Stimulated activated CD4-positive, alpha-beta T cell treated with anti-CD3 and anti-CD28 coated beads, Interleukin-4, amount 100 ng/mL, for 1 hour (primary cell): ENCODE results near the gene PCDHB3.
A peak's percentile ranks its signal among the peaks of the same experiment; 100 is the strongest.
"Not testable (repeated sequence)": the region's sequence is repeated elsewhere in the genome, so short reads cannot be mapped to it uniquely, and the experiment has no call there.

Experiments
- DNase-seq: peaks from one replicate; pipeline ENCODE4 v3.0.0-alpha.2; 2020

Gene PCDHB3

DNA sequence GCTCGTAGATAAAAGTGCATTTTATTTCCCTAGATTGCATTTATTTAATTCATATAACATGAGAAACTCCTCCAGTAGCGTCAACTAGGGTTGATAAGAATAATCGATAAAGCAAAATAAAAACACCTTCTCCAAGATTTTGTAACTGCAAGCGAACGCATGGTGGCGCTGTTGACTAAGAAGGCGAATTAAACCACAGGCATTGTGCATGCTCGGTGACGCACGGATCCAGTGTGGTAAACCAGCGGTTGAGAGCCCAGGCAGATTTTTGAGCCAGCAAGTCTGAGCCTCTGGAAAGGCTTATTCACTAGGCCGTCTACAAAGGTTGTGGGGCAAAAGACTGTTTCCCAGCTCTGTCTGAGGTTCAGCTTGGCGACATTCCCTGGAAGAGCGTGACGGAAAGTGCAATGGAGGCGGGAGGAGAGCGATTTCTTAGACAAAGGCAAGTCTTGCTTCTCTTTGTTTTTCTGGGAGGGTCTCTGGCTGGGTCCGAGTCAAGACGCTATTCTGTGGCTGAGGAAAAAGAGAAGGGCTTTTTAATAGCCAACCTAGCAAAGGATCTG is at the start of gene PCDHB3:
TSS of gene PCDHB3 (plus strand) at position 231 of the 563 bp plus-strand sequence. CDS start at position 408, 177 bp downstream.
- DNase-seq, result peak; percentile 16

DNA sequence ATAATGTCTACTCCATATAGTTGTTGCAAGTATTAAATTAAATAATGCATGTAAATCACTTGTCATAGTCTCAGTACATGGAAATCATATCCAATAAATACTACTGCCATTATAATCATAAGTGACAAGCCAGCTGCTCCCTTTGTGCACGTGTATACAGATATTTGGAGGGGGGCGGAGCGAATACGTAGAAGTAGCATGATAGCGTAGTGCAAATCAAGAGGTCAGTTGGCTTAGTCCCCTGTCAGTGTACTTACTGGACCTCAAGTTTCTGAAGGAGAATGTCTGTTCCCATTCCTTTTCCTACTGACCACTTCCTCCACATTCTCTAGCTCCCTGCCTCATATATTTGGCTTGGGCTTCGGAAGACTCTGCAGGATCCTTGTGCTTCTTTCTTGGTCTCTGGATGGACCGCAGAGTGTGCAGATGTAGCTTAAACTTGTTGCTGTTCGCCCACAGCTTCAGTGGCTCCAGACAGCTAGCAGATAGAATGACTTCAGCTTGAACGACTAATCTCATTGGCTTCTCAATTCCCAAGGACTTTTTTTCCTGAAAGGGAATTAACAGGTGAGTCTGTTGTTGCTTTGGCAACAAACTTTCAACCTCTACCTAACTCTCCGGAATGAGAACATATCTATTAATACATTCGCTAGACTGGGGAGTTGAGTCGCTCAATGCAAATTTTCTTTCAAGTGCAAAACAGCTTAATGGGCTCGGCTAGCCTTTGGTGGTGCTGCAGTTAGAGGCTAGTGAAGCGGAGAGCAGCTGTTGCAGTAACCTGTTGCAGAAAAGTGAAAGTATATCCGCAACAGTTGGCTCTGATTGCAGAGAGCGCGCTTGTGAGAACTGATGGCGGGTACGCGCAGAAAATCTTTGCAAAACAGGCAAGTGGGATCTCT is 49.4 kb upstream of the PCDHB3 start, which contains the start of gene PCDHB1:
TSS of gene PCDHB1 (plus strand) at position 753 of the 899 bp plus-strand sequence. CDS start at position 850, 97 bp downstream.
- no peak for DNase-seq

DNA sequence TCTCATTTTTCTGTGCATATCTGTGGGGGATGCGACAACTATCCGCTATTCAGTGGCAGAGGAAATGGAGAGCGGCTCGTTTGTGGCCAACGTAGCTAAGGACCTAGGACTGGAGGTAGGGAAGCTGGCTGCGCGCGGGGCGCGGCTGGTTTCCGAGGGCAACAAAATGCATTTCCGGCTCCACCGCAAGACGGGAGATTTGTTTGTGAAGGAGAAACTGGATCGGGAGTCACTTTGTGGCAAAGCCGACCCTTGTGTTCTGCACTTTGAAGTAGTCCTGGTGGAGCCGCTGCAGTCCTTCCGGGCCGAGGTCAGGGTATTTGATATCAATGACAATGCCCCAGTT is 48.8 kb upstream of the PCDHB3 start:
- no peak for DNase-seq

DNA sequence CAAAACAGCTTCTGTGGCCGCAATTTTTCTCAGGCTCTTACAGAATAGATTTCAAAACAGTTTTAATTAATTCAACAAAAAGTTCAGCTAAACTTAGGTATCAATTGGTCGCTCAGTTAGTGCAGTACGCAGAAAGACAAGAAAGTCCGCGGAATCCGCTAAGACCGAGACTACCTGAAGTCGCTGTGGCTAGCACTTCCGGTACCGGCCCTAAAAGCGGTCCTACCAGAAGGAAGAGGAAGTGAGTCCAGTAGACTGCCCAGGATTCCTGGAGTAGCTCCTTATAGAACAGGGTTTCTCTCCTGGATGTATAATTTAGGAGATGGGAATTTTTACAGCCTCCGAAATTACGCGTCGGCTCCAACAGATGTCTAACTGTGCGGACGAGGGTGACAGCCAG is 22.4 kb upstream of the PCDHB3 start:
- DNase-seq, result no peak

DNA sequence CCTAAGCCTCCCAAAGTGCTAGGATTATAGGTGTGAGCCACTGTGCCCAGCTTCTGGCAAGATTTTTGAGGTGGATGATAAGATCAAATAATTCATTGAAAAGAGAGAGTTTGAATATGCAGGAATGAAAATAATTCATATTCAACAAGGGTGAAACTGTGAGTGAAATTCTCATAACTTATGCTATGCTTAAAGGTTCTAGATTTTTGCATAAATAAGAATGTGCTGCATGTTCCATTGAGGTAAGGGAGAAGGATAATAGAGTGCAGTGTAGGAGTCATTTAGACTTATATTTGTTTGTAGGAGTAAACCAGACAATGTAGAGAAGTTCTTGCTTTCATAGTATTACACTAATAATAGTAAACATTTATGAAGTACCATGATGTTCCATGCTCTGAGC is 18.0 kb upstream of the PCDHB3 start:
- no peak for DNase-seq

DNA sequence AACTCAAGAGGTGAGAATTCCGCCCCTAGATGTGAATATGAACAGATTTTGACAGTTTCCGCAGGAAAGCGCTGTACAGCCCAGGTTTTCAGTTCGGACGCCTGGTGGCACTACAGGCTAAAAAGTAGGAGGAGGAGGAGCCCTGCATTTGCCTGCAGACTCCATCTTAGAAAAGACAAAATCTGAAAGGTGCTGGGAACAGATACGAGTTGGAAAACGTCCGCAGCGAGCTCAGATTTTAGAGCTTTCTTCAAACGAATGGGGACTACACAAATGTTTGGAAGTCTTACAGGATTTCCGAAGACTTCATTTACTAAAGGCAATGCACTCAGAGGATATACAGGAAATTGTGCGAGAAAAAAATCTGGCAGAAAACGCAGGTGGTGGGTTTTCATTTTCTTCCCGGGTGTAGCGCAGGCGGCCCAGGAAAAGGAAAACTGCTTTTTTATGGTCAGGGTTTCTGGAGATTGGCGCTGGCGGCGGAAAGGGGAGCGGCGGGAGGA is 15.7 kb upstream of the PCDHB3 start:
- peak; percentile 26 for DNase-seq

DNA sequence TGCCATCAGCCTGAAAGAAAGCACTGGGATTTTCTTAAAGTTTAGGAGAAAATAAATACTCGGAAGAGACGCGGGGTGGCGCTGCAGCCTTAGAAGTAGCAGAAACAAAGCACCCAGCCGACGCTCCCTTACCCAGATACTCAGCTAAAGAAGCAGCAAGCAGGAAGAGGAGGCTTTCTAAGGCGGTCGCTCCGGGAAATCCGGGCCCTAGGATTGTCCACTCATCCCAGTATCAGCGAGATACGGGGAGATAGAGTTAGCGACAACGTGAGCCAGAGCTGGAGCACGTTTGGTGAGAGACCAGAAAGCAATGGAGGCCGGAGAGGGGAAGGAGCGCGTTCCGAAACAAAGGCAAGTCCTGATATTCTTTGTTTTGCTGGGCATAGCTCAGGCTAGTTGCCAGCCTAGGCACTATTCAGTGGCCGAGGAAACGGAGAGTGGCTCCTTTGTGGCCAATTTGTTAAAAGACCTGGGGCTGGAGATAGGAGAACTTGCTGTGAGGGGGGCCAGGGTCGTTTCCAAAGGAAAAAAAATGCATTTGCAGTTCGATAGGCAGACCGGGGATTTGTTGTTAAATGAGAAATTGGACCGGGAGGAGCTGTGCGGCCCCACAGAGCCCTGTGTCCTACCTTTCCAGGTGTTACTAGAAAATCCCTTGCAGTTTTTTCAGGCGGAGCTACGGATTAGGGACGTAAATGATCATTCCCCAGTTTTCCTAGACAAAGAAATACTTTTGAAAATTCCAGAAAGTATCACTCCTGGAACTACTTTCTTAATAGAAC is 5.6 kb upstream of the PCDHB3 start, which contains the start of gene PCDHB2:
TSS of gene PCDHB2 (plus strand) at position 135 of the 782 bp plus-strand sequence. CDS start at position 311, 176 bp downstream.
- DNase-seq, result no peak

DNA sequence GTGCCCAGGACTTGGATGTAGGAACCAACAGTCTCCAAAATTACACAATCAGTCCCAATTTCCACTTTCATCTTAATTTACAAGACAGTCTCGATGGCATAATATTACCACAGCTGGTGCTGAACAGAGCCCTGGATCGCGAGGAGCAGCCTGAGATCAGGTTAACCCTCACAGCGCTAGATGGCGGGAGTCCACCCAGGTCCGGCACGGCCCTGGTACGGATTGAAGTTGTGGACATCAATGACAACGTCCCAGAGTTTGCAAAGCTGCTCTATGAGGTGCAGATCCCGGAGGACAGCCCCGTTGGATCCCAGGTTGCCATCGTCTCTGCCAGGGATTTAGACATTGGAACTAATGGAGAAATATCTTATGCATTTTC is 5.0 kb upstream of the PCDHB3 start:
- no peak for DNase-seq

DNA sequence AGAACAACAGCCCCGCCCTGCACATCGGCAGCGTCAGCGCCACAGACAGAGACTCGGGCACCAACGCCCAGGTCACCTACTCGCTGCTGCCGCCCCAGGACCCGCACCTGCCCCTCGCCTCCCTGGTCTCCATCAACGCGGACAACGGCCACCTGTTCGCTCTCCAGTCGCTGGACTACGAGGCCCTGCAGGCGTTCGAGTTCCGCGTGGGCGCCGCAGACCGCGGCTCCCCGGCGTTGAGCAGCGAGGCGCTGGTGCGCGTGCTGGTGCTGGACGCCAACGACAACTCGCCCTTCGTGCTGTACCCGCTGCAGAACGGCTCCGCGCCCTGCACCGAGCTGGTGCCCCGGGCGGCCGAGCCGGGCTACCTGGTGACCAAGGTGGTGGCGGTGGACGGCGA is 4.1 kb upstream of the PCDHB3 start:
- DNase-seq, result not testable (repeated sequence)

DNA sequence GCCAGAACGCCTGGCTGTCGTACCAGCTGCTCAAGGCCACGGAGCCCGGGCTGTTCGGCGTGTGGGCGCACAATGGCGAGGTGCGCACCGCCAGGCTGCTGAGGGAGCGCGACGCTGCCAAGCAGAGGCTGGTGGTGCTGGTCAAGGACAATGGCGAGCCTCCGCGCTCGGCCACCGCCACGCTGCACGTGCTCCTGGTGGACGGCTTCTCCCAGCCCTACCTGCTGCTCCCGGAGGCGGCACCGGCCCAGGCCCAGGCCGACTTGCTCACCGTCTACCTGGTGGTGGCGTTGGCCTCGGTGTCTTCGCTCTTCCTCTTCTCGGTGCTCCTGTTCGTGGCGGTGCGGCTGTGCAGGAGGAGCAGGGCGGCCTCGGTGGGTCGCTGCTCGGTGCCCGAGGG is 3.7 kb upstream of the PCDHB3 start:
- not testable (repeated sequence) for DNase-seq

DNA sequence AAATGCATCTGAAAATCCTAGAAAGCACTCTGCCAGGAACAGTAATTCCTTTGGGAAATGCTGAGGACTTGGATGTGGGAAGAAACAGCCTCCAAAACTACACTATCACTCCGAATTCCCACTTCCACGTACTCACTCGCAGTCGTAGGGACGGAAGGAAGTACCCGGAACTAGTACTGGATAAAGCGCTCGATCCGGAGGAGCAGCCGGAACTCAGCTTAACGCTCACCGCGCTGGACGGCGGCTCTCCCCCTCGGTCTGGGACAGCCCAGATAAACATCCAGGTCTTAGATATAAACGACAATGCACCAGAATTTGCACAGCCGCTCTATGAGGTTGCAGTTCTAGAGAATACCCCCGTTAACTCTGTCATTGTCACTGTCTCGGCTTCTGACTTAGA is 786 bp downstream of the PCDHB3 start:
- DNase-seq, result no peak

DNA sequence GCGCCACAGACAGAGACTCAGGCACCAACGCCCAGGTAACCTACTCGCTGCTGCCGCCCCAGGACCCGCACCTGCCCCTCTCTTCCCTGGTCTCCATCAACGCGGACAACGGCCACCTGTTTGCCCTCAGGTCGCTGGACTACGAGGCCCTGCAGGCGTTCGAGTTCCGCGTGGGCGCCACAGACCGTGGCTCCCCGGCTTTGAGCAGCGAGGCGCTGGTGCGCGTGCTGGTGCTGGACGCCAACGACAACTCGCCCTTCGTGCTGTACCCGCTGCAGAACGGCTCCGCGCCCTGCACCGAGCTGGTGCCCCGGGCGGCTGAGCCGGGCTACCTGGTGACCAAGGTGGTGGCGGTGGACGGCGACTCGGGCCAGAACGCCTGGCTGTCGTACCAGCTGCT is 1.8 kb downstream of the PCDHB3 start:
- not testable (repeated sequence) for DNase-seq

DNA sequence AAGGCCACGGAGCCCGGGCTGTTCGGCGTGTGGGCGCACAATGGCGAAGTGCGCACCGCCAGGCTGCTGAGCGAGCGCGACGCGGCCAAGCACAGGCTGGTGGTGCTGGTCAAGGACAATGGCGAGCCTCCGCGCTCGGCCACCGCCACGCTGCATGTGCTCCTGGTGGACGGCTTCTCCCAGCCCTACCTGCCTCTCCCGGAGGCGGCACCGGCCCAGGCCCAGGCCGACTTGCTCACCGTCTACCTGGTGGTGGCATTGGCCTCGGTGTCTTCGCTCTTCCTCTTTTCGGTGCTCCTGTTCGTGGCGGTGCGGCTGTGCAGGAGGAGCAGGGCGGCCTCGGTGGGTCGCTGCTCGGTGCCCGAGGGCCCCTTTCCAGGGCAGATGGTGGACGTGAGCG is 2.2 kb downstream of the PCDHB3 start:
- not testable (repeated sequence) for DNase-seq

DNA sequence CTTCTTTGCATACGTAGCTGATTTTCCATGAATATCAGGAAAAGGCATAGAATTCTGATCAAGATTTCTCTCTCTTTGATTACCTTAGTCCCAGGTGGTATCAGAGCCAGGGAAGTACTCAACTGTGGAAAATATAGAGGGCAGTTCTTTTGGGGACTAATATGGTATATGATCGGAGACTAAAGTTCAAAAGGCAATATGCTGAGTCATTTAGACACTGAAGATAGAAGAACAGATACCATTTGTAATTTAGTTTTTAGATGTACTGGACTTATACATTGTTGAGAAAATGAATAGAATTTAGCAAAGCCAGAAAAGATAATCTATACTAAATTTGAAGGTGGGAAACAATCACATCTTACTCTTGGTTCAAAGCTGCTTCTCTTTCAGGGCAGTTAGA is 5.1 kb downstream of the PCDHB3 start:
- no peak for DNase-seq

DNA sequence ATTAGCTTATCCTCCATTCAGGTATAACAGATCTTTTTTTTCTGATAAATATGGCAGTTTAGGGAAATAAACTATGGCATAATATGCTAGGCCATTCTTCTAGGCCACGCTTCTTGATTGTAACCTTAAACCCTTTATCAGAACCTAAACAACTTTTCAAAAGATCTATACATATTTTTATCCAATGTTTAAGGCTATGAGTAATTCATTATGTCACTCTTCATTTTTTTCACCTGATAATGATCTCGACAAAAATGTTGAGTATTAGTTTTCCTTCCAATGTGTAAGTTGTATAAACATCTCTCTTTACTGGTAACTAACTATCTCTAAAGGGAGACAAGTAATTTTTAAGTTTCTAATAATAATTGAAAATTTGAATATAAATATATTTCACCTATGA is 19.0 kb downstream of the PCDHB3 start:
- DNase-seq, result no peak

DNA sequence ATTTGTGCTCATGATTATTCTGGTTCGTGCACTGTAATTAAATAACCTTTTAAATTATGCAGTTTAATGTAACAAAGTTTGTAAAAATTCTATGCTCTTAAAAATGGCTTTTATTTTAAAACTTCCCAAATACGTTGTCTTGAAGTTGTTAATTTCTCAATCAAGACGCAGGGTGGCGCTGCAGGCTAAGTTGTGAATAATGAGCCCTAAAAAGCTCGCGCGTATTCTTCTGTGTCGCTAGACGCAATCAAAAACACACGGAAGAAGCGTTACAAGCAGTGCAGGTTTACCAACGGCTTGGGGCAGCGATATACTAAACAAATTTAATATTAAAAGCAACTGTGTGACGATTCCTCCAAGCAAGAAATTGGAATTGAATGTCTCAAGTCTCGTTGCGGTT is 21.3 kb downstream of the PCDHB3 start, which contains the start of gene PCDHB4:
TSS of gene PCDHB4 (plus strand) at position 256 of the 400 bp plus-strand sequence. CDS start 181 bp downstream, outside the sequence.
- DNase-seq, result no peak

DNA sequence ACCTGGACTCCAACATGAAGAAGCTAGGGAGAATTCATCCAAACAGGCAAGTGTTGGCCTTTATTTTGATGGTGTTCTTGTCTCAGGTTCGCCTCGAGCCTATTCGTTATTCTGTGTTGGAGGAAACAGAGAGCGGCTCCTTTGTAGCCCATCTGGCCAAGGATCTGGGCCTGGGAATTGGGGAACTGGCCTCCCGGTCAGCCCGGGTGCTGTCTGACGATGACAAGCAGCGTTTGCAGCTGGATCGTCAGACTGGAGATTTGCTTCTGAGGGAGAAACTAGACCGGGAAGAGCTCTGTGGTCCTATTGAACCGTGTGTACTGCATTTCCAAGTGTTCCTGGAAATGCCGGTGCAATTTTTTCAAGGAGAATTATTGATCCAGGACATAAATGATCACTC is 21.7 kb downstream of the PCDHB3 start:
- no peak for DNase-seq

DNA sequence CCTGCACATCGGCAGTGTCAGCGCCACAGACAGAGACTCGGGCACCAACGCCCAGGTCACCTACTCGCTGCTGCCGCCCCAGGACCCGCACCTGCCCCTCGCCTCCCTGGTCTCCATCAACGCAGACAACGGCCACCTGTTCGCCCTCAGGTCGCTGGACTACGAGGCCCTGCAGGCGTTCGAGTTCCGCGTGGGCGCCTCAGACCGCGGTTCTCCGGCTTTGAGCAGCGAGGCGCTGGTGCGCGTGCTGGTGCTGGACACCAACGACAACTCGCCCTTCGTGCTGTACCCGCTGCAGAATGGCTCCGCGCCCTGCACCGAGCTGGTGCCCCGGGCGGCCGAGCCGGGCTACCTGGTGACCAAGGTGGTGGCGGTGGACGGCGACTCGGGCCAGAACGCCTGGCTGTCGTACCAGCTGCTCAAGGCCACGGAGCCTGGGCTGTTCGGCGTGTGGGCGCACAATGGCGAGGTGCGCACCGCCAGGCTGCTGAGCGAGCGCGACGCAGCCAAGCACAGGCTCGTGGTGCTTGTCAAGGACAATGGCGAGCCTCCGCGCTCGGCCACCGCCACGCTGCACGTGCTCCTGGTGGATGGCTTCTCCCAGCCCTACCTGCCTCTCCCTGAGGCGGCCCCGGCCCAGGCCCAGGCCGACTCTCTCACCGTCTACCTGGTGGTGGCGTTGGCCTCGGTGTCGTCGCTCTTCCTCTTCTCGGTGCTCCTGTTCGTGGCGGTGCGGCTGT is 23.3 kb downstream of the PCDHB3 start:
- DNase-seq, result not testable (repeated sequence)

DNA sequence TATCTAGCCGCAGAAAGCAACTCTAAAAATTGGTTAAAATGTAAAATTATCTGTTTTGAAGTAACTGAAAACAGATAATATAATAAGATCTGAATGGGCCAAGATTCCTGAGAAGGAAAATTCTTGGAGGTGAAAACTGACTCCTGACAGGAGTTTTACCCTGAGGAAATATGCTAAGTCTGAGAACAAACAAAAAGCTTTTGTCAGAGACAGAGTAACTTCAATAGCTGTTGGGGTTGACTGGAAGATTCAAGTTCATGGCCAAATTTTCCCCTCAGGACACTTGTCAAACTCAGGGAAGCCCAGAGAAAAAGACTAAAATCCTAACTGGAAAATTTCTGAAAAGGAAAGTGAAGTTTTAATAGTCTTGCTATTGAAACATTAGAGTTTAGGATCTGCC is 27.0 kb downstream of the PCDHB3 start:
- DNase-seq, result no peak

DNA sequence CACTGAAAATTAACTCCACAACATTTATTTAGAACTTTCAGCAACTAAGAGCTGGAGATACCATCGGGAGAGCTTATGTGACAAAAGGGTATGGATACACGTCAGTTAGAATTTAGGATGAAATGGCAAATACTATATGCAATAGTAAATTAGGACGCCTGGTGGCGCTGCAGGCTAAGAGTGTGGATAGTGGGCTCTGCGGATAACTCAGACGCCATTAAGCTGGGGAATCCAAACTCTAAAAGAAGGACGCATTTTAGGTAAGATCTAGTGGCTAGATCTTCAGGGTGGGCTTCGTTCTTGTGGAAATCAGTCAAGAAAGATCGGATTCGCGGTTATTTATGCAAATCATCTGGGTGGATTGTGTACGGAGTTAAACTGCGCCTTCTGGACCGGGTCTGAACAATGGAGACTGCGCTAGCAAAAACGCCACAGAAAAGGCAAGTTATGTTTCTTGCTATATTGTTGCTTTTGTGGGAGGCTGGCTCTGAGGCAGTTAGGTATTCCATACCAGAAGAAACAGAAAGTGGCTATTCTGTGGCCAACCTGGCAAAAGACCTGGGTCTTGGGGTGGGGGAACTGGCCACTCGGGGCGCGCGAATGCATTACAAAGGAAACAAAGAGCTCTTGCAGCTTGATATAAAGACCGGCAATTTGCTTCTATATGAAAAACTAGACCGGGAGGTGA is 34.9 kb downstream of the PCDHB3 start, which contains the start of gene PCDHB5:
TSS of gene PCDHB5 (plus strand) at position 177 of the 688 bp plus-strand sequence. CDS start at position 406, 229 bp downstream.
- DNase-seq, result no peak

DNA sequence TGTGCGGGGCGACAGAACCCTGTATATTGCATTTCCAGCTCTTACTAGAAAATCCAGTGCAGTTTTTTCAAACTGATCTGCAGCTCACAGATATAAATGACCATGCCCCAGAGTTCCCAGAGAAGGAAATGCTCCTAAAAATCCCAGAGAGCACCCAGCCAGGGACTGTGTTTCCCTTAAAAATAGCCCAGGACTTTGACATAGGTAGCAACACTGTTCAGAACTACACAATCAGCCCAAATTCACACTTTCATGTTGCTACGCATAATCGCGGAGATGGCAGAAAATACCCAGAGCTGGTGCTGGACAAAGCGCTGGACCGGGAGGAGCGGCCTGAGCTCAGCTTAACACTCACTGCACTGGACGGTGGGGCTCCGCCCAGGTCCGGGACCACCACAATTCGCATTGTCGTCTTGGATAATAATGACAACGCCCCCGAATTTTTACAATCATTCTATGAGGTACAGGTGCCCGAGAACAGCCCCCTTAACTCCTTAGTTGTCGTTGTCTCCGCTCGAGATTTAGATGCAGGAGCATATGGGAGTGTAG is 35.5 kb downstream of the PCDHB3 start:
- no peak for DNase-seq
